Measurements from ENCODE around the gene HTR5A.

DNA sequence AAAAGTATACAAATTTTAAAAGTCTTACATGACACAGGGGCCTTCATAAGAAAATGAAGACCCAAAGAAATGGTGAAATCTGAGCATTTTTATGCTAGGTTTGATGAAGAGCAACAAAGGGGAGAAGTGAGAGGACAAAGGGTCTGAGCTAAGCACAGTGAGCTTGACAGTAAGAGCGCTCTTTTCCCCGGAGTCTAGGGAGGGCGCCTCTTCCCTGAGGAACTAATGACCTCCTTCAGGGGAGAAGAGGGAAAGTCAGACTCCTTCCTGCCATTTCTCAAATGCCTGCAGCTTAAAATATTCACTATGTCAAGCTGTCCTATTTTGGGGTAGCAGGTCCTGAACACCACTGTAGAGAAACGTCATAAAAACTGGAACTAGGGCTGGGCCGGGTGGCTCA is 49.1 kb upstream of the HTR5A start:
- TF ChIP-seq POLR2AphosphoS5 (IDR thresholded peaks at IDR 0.05), result no peak
- no peak for TF ChIP-seq POLR2A (IDR thresholded peaks at IDR 0.05; ENCODE audit: low read depth)
- TF ChIP-seq, protein P1, sequence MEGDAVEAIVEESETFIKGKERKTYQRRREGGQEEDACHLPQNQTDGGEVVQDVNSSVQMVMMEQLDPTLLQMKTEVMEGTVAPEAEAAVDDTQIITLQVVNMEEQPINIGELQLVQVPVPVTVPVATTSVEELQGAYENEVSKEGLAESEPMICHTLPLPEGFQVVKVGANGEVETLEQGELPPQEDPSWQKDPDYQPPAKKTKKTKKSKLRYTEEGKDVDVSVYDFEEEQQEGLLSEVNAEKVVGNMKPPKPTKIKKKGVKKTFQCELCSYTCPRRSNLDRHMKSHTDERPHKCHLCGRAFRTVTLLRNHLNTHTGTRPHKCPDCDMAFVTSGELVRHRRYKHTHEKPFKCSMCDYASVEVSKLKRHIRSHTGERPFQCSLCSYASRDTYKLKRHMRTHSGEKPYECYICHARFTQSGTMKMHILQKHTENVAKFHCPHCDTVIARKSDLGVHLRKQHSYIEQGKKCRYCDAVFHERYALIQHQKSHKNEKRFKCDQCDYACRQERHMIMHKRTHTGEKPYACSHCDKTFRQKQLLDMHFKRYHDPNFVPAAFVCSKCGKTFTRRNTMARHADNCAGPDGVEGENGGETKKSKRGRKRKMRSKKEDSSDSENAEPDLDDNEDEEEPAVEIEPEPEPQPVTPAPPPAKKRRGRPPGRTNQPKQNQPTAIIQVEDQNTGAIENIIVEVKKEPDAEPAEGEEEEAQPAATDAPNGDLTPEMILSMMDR (IDR thresholded peaks at IDR 0.05), result no peak

All from esophagus muscularis mucosa (tissue), 3 donors.